Measurements from ENCODE around the gene RAB35. TPM values are rescaled to one million over a fixed set of nuclear protein-coding genes. Genes with fewer than 3 reads are reported as not detected.

Gene RAB35
- polyA plus RNA-seq (2012; ENCODE audit: insufficient read length, low read depth): 102 TPM

DNA sequence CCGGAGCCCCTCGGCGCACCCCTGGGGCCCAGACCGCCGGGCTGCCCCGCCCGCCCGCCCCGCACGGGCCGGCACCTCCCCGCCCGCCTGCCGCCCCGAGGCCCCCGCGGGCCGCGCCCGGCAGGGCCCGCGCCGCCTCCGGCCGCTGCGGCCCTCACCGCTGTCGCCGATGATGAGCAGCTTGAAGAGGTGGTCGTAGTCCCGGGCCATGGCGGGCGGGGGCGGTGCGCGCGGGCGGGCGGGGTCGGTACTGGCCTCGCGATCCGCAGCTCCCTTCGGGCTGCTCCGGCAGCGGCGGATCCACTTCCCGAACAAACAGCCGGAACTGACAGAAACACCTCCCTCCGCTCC lies at the start of gene RAB35:
Gene RAB35, minus strand, starts transcription at position 313 of the 351 bp plus-strand sequence. Its CDS starts 103 bp downstream, at position 210.
- no peak for TF ChIP-seq SIN3A (IDR thresholded peaks at IDR 0.05; ENCODE audit: borderline replicate concordance, insufficient read depth, low read length)
- TF ChIP-seq FOXP2 (optimal IDR thresholded peaks at IDR 0.05; ENCODE audit: borderline replicate concordance, extremely low read depth, extremely low read length, insufficient read depth): no peak
- TF ChIP-seq, protein P1, sequence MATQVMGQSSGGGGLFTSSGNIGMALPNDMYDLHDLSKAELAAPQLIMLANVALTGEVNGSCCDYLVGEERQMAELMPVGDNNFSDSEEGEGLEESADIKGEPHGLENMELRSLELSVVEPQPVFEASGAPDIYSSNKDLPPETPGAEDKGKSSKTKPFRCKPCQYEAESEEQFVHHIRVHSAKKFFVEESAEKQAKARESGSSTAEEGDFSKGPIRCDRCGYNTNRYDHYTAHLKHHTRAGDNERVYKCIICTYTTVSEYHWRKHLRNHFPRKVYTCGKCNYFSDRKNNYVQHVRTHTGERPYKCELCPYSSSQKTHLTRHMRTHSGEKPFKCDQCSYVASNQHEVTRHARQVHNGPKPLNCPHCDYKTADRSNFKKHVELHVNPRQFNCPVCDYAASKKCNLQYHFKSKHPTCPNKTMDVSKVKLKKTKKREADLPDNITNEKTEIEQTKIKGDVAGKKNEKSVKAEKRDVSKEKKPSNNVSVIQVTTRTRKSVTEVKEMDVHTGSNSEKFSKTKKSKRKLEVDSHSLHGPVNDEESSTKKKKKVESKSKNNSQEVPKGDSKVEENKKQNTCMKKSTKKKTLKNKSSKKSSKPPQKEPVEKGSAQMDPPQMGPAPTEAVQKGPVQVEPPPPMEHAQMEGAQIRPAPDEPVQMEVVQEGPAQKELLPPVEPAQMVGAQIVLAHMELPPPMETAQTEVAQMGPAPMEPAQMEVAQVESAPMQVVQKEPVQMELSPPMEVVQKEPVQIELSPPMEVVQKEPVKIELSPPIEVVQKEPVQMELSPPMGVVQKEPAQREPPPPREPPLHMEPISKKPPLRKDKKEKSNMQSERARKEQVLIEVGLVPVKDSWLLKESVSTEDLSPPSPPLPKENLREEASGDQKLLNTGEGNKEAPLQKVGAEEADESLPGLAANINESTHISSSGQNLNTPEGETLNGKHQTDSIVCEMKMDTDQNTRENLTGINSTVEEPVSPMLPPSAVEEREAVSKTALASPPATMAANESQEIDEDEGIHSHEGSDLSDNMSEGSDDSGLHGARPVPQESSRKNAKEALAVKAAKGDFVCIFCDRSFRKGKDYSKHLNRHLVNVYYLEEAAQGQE (IDR thresholded peaks at IDR 0.05; ENCODE audit: insufficient read depth in 1 of 2, low read depth in 2 of 2, low read length in 2 of 2): no peak
- TF ChIP-seq TAF1 (IDR thresholded peaks at IDR 0.05; ENCODE audit: borderline replicate concordance, insufficient read depth, low read length): no peak
- no peak for TF ChIP-seq POLR2AphosphoS5 (IDR thresholded peaks at IDR 0.05; ENCODE audit: low read depth, low read length)

DNA sequence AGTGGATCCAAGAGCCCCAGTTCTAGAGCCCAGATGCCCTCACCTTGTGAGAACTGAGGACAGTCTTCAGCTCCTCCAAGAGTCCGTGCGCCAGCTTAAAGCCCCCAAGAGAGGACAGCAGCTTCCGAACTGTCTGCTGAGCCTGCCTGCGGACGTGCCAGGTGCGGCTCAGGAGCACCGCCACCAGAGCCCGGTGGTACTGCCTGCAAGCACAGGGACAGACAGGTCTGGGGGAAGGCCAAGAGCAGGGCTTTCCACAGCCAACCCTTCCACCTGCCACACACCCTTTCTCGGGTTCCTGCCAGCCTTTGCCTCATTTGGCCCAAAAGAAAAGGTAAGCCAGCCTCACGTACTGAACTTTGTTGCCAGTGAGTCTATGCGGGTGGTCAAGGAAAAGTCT lies 47.7 kb upstream of the RAB35 start:
- TF ChIP-seq SIN3A (IDR thresholded peaks at IDR 0.05; ENCODE audit: borderline replicate concordance, insufficient read depth, low read length) (no peak), POLR2AphosphoS5 (IDR thresholded peaks at IDR 0.05; ENCODE audit: low read depth, low read length) (no peak), TAF1 (IDR thresholded peaks at IDR 0.05; ENCODE audit: borderline replicate concordance, insufficient read depth, low read length) (no peak), FOXP2 (optimal IDR thresholded peaks at IDR 0.05; ENCODE audit: borderline replicate concordance, extremely low read depth, extremely low read length, insufficient read depth) (no peak)
- TF ChIP-seq, protein P1 (IDR thresholded peaks at IDR 0.05; ENCODE audit: insufficient read depth in 1 of 2, low read depth in 2 of 2, low read length in 2 of 2): no peak

DNA sequence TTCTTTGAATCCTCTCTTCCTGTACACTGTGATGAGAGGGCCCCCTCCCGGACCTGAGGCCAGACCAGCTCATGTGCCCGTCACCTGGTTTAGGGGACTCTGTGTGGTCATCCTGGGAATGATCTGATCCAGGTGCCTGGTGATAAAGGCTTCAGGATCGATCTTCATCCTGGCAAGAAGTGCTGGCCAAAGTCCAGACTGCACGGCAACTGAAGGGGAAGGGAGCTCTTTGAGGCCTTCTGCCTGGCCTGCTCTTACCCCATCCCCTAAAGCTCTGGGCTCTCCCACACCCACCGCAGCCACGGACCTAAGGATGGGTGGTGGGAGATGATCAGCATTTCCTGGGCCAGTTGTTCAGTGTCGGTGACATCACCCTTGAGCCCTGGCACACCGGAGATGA lies 46.2 kb upstream of the RAB35 start:
- TF ChIP-seq POLR2AphosphoS5 (IDR thresholded peaks at IDR 0.05; ENCODE audit: low read depth, low read length): no peak
- no peak for TF ChIP-seq FOXP2 (optimal IDR thresholded peaks at IDR 0.05; ENCODE audit: borderline replicate concordance, extremely low read depth, extremely low read length, insufficient read depth)
- TF ChIP-seq SIN3A (IDR thresholded peaks at IDR 0.05; ENCODE audit: borderline replicate concordance, insufficient read depth, low read length): no peak
- TF ChIP-seq TAF1 (IDR thresholded peaks at IDR 0.05; ENCODE audit: borderline replicate concordance, insufficient read depth, low read length): no peak
- TF ChIP-seq, protein P1 (IDR thresholded peaks at IDR 0.05; ENCODE audit: insufficient read depth in 1 of 2, low read depth in 2 of 2, low read length in 2 of 2): no peak

DNA sequence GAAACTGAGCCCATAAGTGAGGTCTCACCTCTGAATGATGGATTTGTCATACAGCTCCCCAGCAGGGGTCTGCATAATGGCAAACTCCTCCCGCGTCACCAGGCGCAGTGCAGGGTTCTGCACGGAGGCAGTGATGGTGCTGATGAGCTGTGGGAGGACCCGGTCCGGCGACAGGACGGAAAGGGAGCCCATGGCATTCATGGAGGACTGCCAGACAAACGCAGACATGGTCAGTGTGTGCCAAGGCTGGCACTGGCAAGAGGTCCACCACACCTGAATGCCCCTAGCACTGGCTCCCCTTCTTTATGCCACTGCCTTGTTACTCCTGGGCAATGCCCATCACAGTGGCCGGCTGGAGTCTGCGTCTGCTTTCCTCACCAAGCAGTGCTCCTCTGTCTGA lies 45.3 kb upstream of the RAB35 start:
- TF ChIP-seq SIN3A (IDR thresholded peaks at IDR 0.05; ENCODE audit: borderline replicate concordance, insufficient read depth, low read length): no peak
- TF ChIP-seq TAF1 (IDR thresholded peaks at IDR 0.05; ENCODE audit: borderline replicate concordance, insufficient read depth, low read length): no peak
- TF ChIP-seq, protein P1 (IDR thresholded peaks at IDR 0.05; ENCODE audit: insufficient read depth in 1 of 2, low read depth in 2 of 2, low read length in 2 of 2): no peak
- no peak for TF ChIP-seq FOXP2 (optimal IDR thresholded peaks at IDR 0.05; ENCODE audit: borderline replicate concordance, extremely low read depth, extremely low read length, insufficient read depth)
- no peak for TF ChIP-seq POLR2AphosphoS5 (IDR thresholded peaks at IDR 0.05; ENCODE audit: low read depth, low read length)

Data from PFSK-1 (cell line).